Measurements from ENCODE around the gene GFRA3. TPM values are rescaled to one million over a fixed set of nuclear protein-coding genes. Genes with fewer than 3 reads are reported as not detected.
A peak's percentile ranks its signal among the peaks of the same experiment; 100 is the strongest.

GFRA3 gene
- total RNA-seq, 6 experiments from 2014 or later, result 0.17 TPM; not detected in 5

GRCh38 chr5:138303372-138303771 is 29.0 kb upstream of the GFRA3 start:
- DNase-seq, result peak in 1 of 3 donors; percentile 6
- H3K4me1 ChIP-seq, result no peaks in the 10 kb centered on the region
- H3K9me3 ChIP-seq, result no peaks in the 10 kb centered on the region
- no peaks in the 10 kb centered on the region for H3K27me3 ChIP-seq
- intact Hi-C loops (cut with DNase I), result no loop called here
- no peak overlapping the region for H3K4me3 ChIP-seq
- no peaks in the 10 kb centered on the region for H3K36me3 ChIP-seq
- TF ChIP-seq POLR2A (IDR thresholded peaks at IDR 0.05), result no peak
- TF ChIP-seq CTCF (IDR thresholded peaks at IDR 0.05), result no peak
- H3K27ac ChIP-seq, result no peak overlapping the region
- no peak for ATAC-seq
- WGBS (ENCODE audit: insufficient coverage, low coverage, low lambda C conversion rate, missing lambda C conversion rate), result 75% methylated on average over 6 of the region's 6 CpGs

GRCh38 chr5:138289296-138289695 is 14.9 kb upstream of the GFRA3 start:
- Histone ChIP-seq H3K36me3 (no peaks in the 10 kb centered on the region), H3K9me3 (no peaks in the 10 kb centered on the region), H3K27ac (no peak overlapping the region), H3K4me3 (no peak overlapping the region), H3K4me1 (no peaks in the 10 kb centered on the region), H3K27me3 (no peaks in the 10 kb centered on the region)
- no peak for ATAC-seq
- intact Hi-C loops (cut with DNase I), result loop anchor here (5.0 to 10.0 kb wide), 2 partner anchors 64 to 67 kb away; no protein-coding TSS in a partner anchor
- WGBS (ENCODE audit: insufficient coverage, low coverage, low lambda C conversion rate, missing lambda C conversion rate), result 70% methylated on average over 3 of the region's 3 CpGs
- no peak for TF ChIP-seq CTCF (IDR thresholded peaks at IDR 0.05)
- TF ChIP-seq POLR2A (IDR thresholded peaks at IDR 0.05), result no peak
- DNase-seq, result no peak

- no peak for DNase-seq
- intact Hi-C loops (cut with DNase I), result loop anchor here (5.0 to 10.0 kb wide), 2 partner anchors 62 to 65 kb away; no protein-coding TSS in a partner anchor
- no peak for ATAC-seq
Measured at GRCh38 chr5:138287246-138287645, 12.8 kb upstream of the GFRA3 start.

GRCh38 chr5:138282920-138283742 is 8.7 kb upstream of the GFRA3 start:
- intact Hi-C loops (cut with DNase I), result loop anchor here in 1 of 2 donors (10.0 kb wide), 1 partner anchor 58 kb away; no protein-coding TSS in a partner anchor
- Histone ChIP-seq H3K4me1 (no peaks in the 10 kb centered on the region), H3K36me3 (no peaks in the 10 kb centered on the region), H3K4me3 (no peak overlapping the region), H3K27me3 (no peaks in the 10 kb centered on the region), H3K27ac (no peak overlapping the region), H3K9me3 (no peaks in the 10 kb centered on the region)
- WGBS (ENCODE audit: insufficient coverage, low coverage, low lambda C conversion rate, missing lambda C conversion rate), result 54% methylated on average over 6 of the region's 7 CpGs
- TF ChIP-seq POLR2A (IDR thresholded peaks at IDR 0.05), result no peak
- TF ChIP-seq CTCF (IDR thresholded peaks at IDR 0.05), result peak; percentile 56 to 72 (median 68)
- ATAC-seq (peak; percentile 97 to 99 (median 98)), DNase-seq (peak in 2 of 3 donors; percentile 33 to 62)

More at GRCh38 chr5:138287246-138287645, 12.8 kb upstream of the GFRA3 start:
- Histone ChIP-seq H3K4me3 (no peak overlapping the region), H3K4me1 (no peaks in the 10 kb centered on the region), H3K9me3 (no peaks in the 10 kb centered on the region), H3K27ac (no peak overlapping the region), H3K27me3 (no peaks in the 10 kb centered on the region), H3K36me3 (no peaks in the 10 kb centered on the region)
- TF ChIP-seq CTCF (IDR thresholded peaks at IDR 0.05) (no peak), POLR2A (IDR thresholded peaks at IDR 0.05) (no peak)
- WGBS (ENCODE audit: insufficient coverage, low coverage, low lambda C conversion rate, missing lambda C conversion rate), result 80% methylated on average over 1 of the region's 1 CpG

Data from right lobe of liver (tissue), 6 donors.